GM12891 (cell line): ENCODE measurements around the gene IST1.

Experiments
- POLR2A ChIP-seq: IDR thresholded peaks from 2 replicates; pipeline ENCODE4 v1.6.1; 2011; ENCODE audit warnings: low read depth, low read length, control low read depth
- POLR2AphosphoS5 ChIP-seq: IDR thresholded peaks from 2 replicates; pipeline ENCODE4 v1.6.1; 2011; ENCODE audit warnings: low read depth, low read length, control low read depth
- SPI1 ChIP-seq: IDR thresholded peaks from 2 replicates; pipeline ENCODE4 v1.6.1; 2011; ENCODE audit warnings: low read depth, low read length, control low read depth
- TAF1 ChIP-seq: IDR thresholded peaks from 2 replicates; pipeline ENCODE4 v1.6.1; 2011; ENCODE audit warnings: low read depth, low read length, control low read depth

- TF ChIP-seq SPI1 (no peak), TAF1 (no peak), POLR2A (no peak), POLR2AphosphoS5 (no peak)
Observed at GRCh38 chr16:71933017-71933416, 37.7 kb downstream of the IST1 start.
